GM12878 (cell line): ENCODE measurements around the gene LRP5.

Experiments used
- EGR1 ChIP-seq, 2 experiments: IDR thresholded peaks; 1 replicate in 1 of 2; 2 replicates in 1 of 2; pipeline ENCODE4 v1.6.1; 2011 to 2012; ENCODE audit warnings: low read depth in 2 of 2, low read length in 2 of 2, borderline replicate concordance in 1 of 2, mild to moderate bottlenecking in 1 of 2, moderate library complexity in 1 of 2
- EZH2 ChIP-seq: IDR thresholded peaks from 2 replicates; pipeline ENCODE4 v1.6.1; 2012; ENCODE audit warnings: low read depth, mild to moderate bottlenecking, control low read depth, inconsistent platforms, low read length, borderline replicate concordance; ENCODE audit not compliant: control insufficient read depth
- GABPA ChIP-seq: IDR thresholded peaks from 2 replicates; pipeline ENCODE4 v1.6.1; 2014; ENCODE audit warnings: antibody characterized with exemption, low read depth, mild to moderate bottlenecking, inconsistent platforms
- HDGF ChIP-seq: fragments of 450-650 bp; IDR thresholded peaks from 2 replicates; pipeline ENCODE4 v1.6.1; 2016; ENCODE audit warnings: antibody characterized with exemption
- KDM1A ChIP-seq: fragments of 200-600 bp; sonication (generic); IDR thresholded peaks from 2 replicates; pipeline ENCODE4 v1.6.1; 2016; ENCODE audit warnings: borderline replicate concordance
- NR2C1 ChIP-seq: fragments of 450-650 bp; IDR thresholded peaks from 2 replicates; pipeline ENCODE4 v1.6.1; 2017; ENCODE audit warnings: antibody characterized with exemption, mild to moderate bottlenecking, moderate library complexity
- PML ChIP-seq: IDR thresholded peaks from 2 replicates; pipeline ENCODE4 v1.6.1; 2012; ENCODE audit warnings: low read length, inconsistent platforms
- POLR2AphosphoS5 ChIP-seq: IDR thresholded peaks from 2 replicates; pipeline ENCODE4 v1.6.1; 2011; ENCODE audit warnings: mild to moderate bottlenecking, low read length, inconsistent platforms
- RAD21 ChIP-seq: IDR thresholded peaks from 2 replicates; pipeline ENCODE4 v1.6.1; 2011; ENCODE audit warnings: mild to moderate bottlenecking, low read depth, low read length, moderate library complexity; ENCODE audit not compliant: insufficient read depth
- SMC3 ChIP-seq: IDR thresholded peaks from 2 replicates; pipeline ENCODE4 v1.6.1; 2011; ENCODE audit warnings: low read length, improper control_type of control experiment, borderline replicate concordance
- TAF1 ChIP-seq: IDR thresholded peaks from 2 replicates; pipeline ENCODE4 v1.6.1; 2011; ENCODE audit warnings: mild to moderate bottlenecking, low read depth, low read length, borderline replicate concordance
- YY1 ChIP-seq: IDR thresholded peaks from 2 replicates; pipeline ENCODE4 v1.6.1; 2011; ENCODE audit warnings: low read depth, mild to moderate bottlenecking, low read length
- ZNF592 ChIP-seq: fragments of 450-650 bp; IDR thresholded peaks from 2 replicates; pipeline ENCODE4 v1.6.1; 2017; ENCODE audit warnings: mild to moderate bottlenecking, moderate library complexity
- TF ChIP-seq, protein P1 (sequence below), 3 experiments: IDR thresholded peaks in 2 of 3; conservative IDR thresholded peaks in 1 of 3; 2 replicates each; pipeline ENCODE4 v1.5.1; 2011; ENCODE audit warnings: low read depth in 3 of 3, low read length in 3 of 3, mild to moderate bottlenecking in 3 of 3, control low read depth in 2 of 3, moderate library complexity in 2 of 3, inconsistent platforms in 1 of 3, mixed read lengths in 1 of 3; ENCODE audit not compliant: control insufficient read depth in 2 of 3, insufficient read depth in 1 of 3; ENCODE audit errors: extremely low read depth in 1 of 3

GRCh38 chr11:68397256-68397655, 84.9 kb downstream of the LRP5 start:
- no peak for TF ChIP-seq KDM1A
- TF ChIP-seq POLR2AphosphoS5, result no peak
- no peak for TF ChIP-seq EZH2
- TF ChIP-seq PML, result no peak
- TF ChIP-seq EGR1 (IDR thresholded peaks at IDR 0.05; ENCODE audit: borderline replicate concordance in 1 of 2, low read depth in 2 of 2, low read length in 2 of 2), result no peak
- TF ChIP-seq, protein P1, sequence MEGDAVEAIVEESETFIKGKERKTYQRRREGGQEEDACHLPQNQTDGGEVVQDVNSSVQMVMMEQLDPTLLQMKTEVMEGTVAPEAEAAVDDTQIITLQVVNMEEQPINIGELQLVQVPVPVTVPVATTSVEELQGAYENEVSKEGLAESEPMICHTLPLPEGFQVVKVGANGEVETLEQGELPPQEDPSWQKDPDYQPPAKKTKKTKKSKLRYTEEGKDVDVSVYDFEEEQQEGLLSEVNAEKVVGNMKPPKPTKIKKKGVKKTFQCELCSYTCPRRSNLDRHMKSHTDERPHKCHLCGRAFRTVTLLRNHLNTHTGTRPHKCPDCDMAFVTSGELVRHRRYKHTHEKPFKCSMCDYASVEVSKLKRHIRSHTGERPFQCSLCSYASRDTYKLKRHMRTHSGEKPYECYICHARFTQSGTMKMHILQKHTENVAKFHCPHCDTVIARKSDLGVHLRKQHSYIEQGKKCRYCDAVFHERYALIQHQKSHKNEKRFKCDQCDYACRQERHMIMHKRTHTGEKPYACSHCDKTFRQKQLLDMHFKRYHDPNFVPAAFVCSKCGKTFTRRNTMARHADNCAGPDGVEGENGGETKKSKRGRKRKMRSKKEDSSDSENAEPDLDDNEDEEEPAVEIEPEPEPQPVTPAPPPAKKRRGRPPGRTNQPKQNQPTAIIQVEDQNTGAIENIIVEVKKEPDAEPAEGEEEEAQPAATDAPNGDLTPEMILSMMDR (IDR thresholded peaks at IDR 0.05 in 2 of 3, conservative IDR thresholded peaks at IDR 0.05 in 1 of 3; ENCODE audit: control insufficient read depth in 2 of 3, extremely low read depth in 1 of 3, insufficient read depth in 1 of 3, low read depth in 3 of 3, low read length in 3 of 3), result no peak
- no peak for TF ChIP-seq ZNF592
- TF ChIP-seq TAF1, result no peak
- TF ChIP-seq SMC3, result no peak
- TF ChIP-seq YY1, result no peak
- no peak for TF ChIP-seq GABPA
- no peak for TF ChIP-seq RAD21
- no peak for TF ChIP-seq HDGF
- TF ChIP-seq NR2C1, result no peak
